GM20000 (cell line): ENCODE measurements around the gene ULBP3.

Experiments used
- DNase-seq: peaks from one replicate; pipeline ENCODE4 v3.0.0; 2012; ENCODE audit warnings: low spot score
- TF ChIP-seq, protein P1 (sequence below): IDR thresholded peaks from 2 replicates; pipeline ENCODE4 v1.5.1; 2012; ENCODE audit warnings: mild to moderate bottlenecking, control low read depth; ENCODE audit errors: extremely low read depth, missing control alignments

The ULBP3 gene

DNA sequence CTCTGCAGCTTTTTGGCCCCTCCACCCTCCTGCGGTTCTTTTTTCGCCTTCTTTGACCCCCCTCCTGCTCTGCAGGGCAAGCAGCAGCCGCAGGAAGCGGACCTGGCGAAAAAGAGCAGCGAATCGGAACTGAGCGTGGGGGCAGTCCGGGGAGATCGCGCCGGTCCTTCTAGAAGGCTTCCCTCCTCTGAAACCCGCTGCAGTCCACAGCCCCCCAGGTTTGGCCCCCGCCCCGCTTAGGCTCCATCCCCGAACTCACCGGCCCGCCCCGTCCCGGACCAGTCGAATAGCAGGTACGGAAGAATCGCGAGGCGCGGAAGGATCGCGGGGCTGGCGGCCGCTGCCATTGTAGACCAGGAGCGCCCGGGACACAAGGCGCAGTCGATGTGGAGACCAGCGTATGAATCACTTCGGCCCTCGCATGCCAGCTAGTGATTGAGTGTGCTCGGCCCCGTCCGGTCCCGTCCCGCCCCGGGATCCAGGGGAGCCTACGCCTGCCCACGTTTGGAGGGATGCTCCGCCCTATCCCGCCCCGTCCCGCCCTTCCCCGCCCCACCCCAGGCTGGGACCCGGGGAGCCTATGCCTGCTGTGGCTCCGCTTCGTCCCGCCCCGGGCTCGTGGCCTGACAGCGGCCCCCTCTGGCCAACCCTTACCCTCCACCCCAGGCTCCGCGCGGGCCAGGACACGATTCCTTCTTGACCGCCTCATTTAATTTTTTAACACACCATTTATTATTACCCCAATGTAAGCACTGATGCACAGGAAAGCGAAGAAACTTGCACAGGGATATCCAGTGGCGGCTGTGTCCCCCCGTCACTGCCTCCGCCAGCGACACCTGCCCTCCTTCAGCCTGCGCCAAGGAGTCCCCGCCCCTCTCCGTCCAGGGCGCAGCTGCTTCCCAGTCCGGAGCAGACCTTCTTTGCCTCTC is at the start of gene ULBP3:
TSS of gene ULBP3 (minus strand) at position 402 of the 929 bp plus-strand sequence. CDS start at position 347, 55 bp downstream.
- peak; percentile 84 for DNase-seq
- TF ChIP-seq, protein P1, sequence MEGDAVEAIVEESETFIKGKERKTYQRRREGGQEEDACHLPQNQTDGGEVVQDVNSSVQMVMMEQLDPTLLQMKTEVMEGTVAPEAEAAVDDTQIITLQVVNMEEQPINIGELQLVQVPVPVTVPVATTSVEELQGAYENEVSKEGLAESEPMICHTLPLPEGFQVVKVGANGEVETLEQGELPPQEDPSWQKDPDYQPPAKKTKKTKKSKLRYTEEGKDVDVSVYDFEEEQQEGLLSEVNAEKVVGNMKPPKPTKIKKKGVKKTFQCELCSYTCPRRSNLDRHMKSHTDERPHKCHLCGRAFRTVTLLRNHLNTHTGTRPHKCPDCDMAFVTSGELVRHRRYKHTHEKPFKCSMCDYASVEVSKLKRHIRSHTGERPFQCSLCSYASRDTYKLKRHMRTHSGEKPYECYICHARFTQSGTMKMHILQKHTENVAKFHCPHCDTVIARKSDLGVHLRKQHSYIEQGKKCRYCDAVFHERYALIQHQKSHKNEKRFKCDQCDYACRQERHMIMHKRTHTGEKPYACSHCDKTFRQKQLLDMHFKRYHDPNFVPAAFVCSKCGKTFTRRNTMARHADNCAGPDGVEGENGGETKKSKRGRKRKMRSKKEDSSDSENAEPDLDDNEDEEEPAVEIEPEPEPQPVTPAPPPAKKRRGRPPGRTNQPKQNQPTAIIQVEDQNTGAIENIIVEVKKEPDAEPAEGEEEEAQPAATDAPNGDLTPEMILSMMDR: peak; percentile 44

DNA sequence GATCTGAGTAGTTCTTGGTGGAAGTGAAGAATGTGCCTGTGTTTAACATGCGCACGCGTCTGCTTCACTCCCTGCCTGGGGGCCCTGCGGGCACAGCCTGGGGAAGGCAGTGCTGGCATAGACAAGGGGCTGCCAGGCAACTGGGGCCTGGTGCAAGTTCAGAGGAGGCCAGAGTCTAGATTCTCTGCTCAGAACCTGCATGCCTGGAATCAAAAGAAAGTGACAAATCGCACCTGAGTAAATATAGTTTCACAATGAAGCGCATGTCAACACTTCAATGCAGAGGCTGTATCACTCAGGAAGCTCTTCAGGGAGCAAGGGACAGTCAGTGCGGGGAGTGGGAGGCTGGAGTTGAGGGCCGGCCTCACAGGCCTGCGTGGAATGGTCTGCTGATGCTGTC is 49.7 kb upstream of the ULBP3 start:
- TF ChIP-seq, protein P1: no peak
- DNase-seq: no peak

DNA sequence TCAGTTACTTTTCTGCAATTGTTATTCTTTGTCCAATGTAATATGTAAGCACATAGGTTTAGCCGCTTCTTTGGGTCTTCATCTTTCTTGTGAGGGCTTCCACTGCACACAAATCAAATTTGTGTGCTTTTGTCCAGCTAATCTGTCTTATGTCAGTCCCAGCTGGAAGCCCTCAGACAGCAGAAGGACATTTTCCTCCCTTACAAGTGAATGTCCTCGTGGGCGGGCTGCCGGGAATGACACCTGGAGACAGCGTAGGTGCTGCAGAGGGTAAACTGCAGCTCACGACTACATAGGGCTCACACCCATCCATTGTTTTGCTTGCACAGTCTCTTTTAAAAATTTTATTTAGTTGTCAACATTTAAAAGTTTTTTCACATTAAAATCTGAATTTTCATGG is 49.3 kb upstream of the ULBP3 start:
- TF ChIP-seq, protein P1: no peak
- DNase-seq: no peak

DNA sequence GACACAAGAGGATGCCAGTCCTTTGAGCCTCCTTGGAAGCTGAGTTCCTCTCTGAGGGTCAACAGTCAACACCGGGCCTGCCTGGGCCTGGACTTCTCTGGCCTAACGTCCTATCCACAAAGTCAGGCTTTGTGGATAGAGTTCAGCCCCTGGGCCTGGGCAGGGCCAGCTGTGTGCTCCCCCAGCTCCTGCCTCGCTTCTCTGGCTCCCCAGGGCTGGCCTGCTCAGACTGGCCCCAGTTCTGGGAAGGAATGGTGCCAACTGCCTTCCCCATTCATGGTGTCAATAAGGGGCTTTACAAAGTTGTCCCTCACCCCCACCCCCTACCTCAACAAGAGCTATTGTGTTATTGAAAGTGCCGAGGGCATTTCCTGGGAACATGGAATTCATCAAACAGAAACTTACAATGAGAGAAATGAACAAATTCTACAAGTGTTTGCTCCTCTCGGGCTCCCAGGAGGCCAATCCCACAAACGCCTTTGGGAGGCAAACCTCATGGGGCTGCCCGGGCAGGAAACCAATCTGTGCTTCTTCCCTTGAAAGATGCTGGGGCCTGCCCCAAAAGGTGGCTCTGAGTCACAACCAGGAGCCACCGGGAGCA is 47.4 kb upstream of the ULBP3 start:
- TF ChIP-seq, protein P1: no peak
- DNase-seq: no peak

DNA sequence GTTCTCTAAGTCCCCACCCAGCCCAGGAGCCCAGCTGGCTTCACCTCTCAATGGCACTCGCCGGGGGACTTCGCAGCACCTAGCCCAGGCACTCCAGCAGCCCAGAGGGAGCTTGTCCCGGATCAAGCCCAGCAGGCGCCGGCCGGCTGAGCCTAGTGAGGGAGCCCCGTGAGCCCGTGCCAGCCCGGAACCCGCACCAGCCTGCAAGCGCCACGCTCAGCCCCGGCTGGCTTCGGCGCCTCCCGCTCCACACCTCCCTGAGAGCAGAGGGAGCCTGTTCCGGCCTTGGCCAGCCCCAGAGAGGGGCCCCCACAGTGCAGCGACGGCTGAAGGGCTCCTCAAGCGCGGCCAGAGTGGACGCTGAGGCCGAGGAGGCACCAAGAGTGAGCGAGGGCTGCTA is 46.8 kb upstream of the ULBP3 start:
- DNase-seq: no peak
- TF ChIP-seq, protein P1: no peak

DNA sequence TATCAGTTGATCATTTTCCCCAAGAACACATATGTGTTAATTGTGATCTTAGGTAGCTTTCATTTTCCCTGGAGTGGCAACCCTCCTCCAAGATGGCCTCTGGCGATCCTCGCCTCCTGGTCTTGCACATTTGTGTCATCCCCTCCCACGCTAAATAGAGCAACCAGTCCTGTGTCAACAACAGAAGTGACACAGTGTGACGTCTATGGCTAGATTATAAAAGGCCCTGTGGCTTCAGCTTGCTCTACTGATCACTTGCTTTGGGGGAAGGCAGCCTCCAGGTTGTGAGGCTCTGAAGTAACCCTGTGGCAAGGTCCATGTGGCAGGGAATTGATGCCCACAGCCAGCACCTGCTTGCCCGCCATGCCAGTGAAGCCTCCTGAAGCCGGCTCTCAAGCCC is 43.3 kb upstream of the ULBP3 start:
- TF ChIP-seq, protein P1: no peak
- no peak for DNase-seq

DNA sequence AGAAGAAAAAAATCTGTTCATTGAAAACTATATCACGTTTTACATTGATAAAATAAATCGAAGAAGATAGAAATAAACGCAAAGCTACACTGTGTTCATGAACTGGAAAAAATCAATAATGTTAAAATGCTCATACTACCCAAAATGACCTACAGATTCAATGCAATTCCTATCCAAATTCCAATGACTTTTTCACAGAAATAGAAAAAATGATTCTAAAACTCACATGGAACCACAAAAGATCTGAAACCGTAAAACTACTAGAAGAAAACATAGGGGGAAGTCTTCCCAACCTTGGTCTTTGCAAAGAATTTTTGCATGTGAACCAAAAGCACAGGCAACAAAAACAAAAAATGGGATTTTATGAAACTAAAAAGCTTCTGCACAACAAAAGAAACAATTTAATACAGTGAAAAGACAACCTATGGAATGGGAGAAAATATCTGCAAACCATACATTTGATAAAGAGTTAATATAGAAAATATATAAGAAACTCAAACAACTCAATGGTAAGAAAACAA is 33.9 kb upstream of the ULBP3 start:
- DNase-seq: no peak
- TF ChIP-seq, protein P1: no peak
